Activated naive CD4-positive, alpha-beta T cell (primary cell): ENCODE measurements around the gene GFER.
A peak's percentile ranks its signal among the peaks of the same experiment; 100 is the strongest.
"Not testable (repeated sequence)": the region's sequence is repeated elsewhere in the genome, so short reads cannot be mapped to it uniquely, and the experiment has no call there.

ENCODE experiments used
- DNase-seq, 4 experiments: peaks; one replicate each; lab custom pipeline; 2025; lab: John Stamatoyannopoulos, UW

The GFER gene

GRCh38 chr16:2005646-2006045 lies 21.7 kb downstream of the GFER start:
- no peak for DNase-seq

GRCh38 chr16:2006317-2006716 lies 22.3 kb downstream of the GFER start:
- no peak for DNase-seq

GRCh38 chr16:2007081-2007836 lies 23.3 kb downstream of the GFER start:
- DNase-seq = no peak

GRCh38 chr16:2008009-2008526 lies 24.1 kb downstream of the GFER start:
- no peak for DNase-seq

GRCh38 chr16:2008631-2009163 lies 24.7 kb downstream of the GFER start:
- DNase-seq = no peak

GRCh38 chr16:2009164-2009711 lies 25.2 kb downstream of the GFER start:
- no peak for DNase-seq

- DNase-seq = peak; percentile 34 to 78 (median 54)
Measured at GRCh38 chr16:2009791-2010510, 26.0 kb downstream of the GFER start, which contains the start of gene ZNF598. TSS of gene ZNF598 (minus strand) at chr16:2009821.

GRCh38 chr16:2011726-2012125 lies 27.7 kb downstream of the GFER start:
- not testable (repeated sequence) for DNase-seq

GRCh38 chr16:2013527-2013926 lies 29.5 kb downstream of the GFER start:
- no peak for DNase-seq

- no peak for DNase-seq
Measured at GRCh38 chr16:2015117-2015946, 31.3 kb downstream of the GFER start.

GRCh38 chr16:2015947-2016208 lies 31.9 kb downstream of the GFER start:
- no peak for DNase-seq

- DNase-seq = no peak
Measured at GRCh38 chr16:2016407-2016922, 32.5 kb downstream of the GFER start.

- no peak for DNase-seq
Measured at GRCh38 chr16:2019518-2019920, 35.5 kb downstream of the GFER start, which contains the start of gene NPW. TSS of gene NPW (plus strand) at chr16:2019785.

GRCh38 chr16:2019921-2020831 lies 36.2 kb downstream of the GFER start:
- no peak for DNase-seq

- no peak for DNase-seq
Measured at GRCh38 chr16:2022723-2023091, 38.7 kb downstream of the GFER start.

- DNase-seq = peak; percentile 85 to 98 (median 98)
Measured at GRCh38 chr16:2023092-2024031, 39.4 kb downstream of the GFER start.

- no peak for DNase-seq
Measured at GRCh38 chr16:2024032-2024420, 40.0 kb downstream of the GFER start.

GRCh38 chr16:2025251-2025650 lies 41.3 kb downstream of the GFER start:
- DNase-seq = no peak

GRCh38 chr16:2025878-2026460 lies 42.0 kb downstream of the GFER start:
- DNase-seq = no peak
